Epidermal melanocyte (primary cell): Measurements from ENCODE around the gene ELOVL7.
"Not testable (repeated sequence)": the region's sequence is repeated elsewhere in the genome, so short reads cannot be mapped to it uniquely, and the experiment has no call there.

Source experiments
- DNase-seq: peaks from one replicate; pipeline ENCODE4 v3.0.0; 2011; ENCODE audit warnings: low spot score; ENCODE audit not compliant: insufficient read length

The ELOVL7 gene

GRCh38 chr5:60795424-60795950, 48.6 kb downstream of the ELOVL7 start:
- not testable (repeated sequence) for DNase-seq

DNA sequence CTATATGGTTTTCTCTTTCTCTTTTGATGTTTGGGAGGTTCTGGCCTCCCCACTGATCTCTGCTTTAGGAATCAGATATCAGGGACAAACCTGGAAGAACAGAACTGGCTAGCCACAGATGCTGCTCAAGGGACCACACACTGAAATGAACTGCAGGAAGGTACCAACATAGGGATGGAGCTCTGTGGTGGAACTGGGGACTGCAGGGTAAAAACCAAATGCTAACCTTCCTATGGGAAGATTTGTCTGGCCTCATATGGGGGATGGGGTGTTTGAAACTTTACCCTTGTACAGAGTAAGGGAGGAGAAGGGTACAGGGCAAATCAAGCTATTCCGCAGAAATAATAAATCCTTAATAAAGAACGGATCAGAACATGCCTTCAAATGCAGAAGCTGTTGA, 49.4 kb downstream of the ELOVL7 start:
- no peak for DNase-seq

DNA sequence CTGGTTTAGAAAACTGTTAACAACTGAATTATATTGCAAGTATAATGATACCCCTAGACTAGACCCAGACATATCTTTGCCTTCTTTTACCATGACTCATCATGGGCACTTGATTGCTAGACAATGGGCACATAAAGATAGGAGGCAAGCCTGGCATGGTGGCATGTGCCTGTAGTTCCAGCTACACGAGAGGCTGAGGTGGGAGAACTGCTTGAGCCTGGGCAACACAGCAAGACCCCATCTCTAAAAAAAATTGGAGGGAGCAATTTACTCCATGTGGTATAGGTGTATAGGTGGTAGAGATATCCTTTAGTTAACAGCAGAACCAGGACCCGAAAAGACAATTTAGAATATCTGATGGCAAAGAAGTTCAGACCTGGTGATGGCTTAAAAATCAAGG, 51.6 kb downstream of the ELOVL7 start:
- DNase-seq: no peak

GRCh38 chr5:60789551-60789950, 54.5 kb downstream of the ELOVL7 start:
- no peak for DNase-seq

- no peak for DNase-seq
Observed at GRCh38 chr5:60788863-60789513, 55.1 kb downstream of the ELOVL7 start.

DNA sequence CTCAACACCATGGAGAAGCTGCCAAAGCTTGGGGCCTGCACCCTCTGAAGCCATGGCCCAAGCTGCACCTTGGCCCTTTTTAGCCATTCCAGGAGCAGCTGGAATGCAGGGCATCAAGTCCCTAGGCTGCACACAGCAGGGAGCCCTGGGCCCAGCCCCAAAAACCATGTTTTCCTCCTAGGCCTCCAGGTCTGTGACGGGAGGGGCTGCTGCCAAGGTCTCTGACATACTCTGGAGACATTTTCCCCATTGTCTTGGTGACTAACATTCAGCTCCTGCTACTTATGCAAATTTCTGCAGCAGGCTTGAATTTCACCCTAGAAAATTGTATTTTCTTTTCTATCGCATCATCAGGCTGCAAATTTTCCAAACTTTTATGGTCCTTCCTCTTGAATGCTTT, 64.6 kb downstream of the ELOVL7 start:
- no peak for DNase-seq

- no peak for DNase-seq
Observed at GRCh38 chr5:60776343-60776742, 67.7 kb downstream of the ELOVL7 start.

- DNase-seq: no peak
Observed at GRCh38 chr5:60765019-60765709, 78.9 kb downstream of the ELOVL7 start.

DNA sequence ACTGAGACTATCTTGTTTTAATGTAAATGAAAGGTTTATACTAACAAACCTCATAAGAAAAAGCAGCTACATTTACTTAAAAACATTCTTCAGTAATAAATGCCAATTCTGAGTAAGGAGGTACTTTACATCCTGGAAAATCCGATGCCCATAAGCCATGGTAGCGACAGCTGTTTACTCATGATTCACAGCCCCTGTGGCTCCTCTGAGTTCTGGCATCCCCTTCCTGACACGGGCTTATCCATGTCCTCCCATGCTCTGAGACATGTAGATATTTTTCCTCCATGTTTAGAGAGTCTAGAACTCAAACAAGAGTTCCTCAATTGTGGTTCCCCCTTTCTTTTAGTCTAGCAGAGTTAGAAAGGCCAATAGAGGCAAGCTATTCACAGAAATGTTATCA, 81.0 kb downstream of the ELOVL7 start:
- no peak for DNase-seq

DNA sequence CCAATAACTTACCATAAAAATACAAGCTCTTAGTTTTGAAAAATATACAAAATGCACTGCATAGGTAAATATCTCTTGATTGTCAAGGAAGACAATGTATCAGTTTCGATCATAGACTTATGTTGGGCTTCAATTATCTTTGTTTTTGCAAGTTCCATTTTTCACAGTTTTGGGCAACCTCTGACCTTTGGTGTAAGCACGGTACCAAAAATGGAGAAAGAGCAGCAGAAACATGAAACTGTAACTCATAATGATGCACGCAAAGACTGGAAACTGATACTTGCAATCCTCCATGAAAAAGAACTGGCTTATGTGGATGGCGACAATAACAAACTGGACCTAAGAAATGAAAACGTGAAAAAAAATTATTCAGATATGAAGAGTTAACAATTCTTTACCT, 89.6 kb downstream of the ELOVL7 start:
- no peak for DNase-seq

- DNase-seq: no peak
Observed at GRCh38 chr5:60744682-60745081, 99.4 kb downstream of the ELOVL7 start.

DNA sequence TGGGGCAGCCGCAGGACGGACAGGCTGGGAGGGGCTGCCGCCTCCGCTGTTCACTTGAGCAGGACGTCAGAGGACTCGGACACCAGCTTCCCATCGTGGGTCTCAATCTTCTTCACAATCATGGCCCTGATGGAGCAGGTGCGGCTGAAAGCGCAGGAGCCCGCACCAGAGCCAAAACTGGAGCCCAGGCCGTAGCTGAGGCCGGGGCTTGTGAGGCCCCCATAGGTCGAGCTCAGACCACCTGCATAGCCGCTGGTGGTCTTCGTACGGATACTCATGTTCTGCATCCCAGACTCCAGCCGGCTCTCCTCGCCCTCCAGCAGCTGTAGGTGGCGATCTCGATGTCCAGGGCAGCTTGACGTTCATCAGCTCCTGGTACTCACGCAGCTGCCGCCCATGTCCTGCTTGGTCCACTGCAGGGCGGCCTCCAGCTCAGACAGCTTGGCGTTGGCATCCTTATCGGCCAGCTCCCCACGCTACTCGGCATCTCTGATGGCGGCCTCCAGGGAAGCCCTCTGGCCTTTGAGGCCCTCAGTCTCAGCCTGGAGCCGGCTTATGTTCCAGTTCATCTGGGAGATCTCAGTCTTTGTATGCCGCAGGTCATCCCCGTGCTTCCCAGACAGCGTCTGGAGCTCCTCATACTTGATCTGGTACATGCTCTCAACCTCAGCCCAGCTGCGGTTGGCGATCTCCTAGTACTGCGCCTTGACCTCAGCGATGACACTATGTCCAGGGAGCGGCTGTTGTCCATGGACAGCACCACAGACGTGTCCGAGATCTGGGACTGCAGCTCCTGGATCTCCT, 100.4 kb downstream of the ELOVL7 start:
- DNase-seq: no peak

DNA sequence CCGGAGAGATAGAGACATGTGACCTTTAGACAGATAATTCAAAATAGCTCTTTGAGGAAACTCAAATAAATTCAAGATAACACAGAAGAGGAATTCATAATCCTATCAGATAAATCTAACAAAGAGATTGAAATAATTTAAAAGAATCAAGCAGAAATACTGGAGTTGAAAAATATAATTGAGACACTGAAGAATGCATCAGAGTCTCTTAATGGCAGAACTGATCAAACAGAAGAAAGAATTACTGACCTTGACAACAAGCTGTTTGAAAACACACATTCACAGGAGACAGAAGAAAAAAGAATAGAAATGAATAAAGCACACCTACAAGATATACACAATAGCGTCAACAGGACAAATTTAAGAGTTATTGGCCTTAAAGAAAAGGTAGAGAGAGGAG, 103.7 kb downstream of the ELOVL7 start:
- DNase-seq: no peak

- DNase-seq: no peak
Observed at GRCh38 chr5:60738933-60739332, 105.1 kb downstream of the ELOVL7 start.

DNA sequence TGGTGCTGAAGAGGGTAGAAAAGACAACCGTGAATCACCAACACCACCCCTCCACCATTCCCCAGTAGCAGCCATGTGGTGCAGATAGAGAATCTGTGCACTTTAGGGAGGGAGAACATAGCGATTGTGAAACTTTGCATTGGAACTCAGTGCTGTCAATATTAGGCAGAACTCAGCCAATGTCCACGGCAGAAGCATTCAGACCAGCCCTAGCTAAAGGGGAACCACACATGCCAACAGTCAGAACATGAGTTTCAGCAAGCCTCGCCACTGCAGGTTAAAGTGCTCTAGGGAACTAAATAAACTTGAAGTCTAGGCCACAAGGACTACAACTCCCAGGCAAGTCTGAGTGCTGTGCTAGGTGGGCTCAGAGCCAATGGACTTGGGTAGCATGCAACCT, 105.6 kb downstream of the ELOVL7 start:
- no peak for DNase-seq

- DNase-seq: not testable (repeated sequence)
Observed at GRCh38 chr5:60730858-60731257, 113.2 kb downstream of the ELOVL7 start.

GRCh38 chr5:60727033-60727679, 116.9 kb downstream of the ELOVL7 start:
- no peak for DNase-seq

- no peak for DNase-seq
Observed at GRCh38 chr5:60724126-60724525, 119.9 kb downstream of the ELOVL7 start.

DNA sequence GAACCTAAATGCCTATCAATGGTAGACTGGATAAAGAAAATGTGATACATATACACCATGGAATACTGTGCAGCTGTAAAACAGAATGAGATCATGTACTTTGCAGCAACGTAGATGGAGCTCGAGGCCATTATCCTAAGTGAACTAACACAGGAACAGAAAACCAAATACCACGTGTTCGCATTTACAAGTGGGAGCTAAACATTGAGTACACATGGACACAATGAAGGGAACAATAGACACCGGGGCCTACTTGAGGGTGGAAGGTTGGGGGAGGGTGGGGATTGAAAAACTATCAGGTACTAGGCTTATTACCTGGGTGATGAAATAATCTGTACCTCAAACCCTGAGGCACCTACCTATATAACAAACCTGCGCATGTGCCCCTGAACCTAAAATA, 121.7 kb downstream of the ELOVL7 start:
- DNase-seq: no peak

DNA sequence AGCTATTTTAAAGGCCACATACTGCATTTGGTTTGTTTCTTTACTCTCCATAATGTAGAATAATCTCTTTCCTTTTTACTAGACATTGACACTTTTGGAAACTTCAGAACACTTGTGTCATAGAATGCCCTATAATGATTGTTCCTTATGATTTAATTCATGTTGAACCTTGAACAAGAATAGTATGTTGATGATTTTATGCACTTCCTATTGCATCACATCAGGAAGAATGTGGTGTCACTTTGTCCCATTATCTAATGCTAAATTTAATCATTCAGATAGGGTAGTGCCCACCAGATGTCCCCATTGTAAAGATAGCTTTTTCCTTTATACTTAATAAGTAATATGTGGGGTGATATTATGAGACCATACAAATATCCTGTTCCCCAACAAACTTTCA, 124.7 kb downstream of the ELOVL7 start:
- DNase-seq: no peak

- no peak for DNase-seq
Observed at GRCh38 chr5:60718166-60718892, 125.7 kb downstream of the ELOVL7 start.
